HG03571 (cell line): ENCODE measurements around the gene TMEM163.
A peak's percentile ranks its signal among the peaks of the same experiment; 100 is the strongest.

Experiments used
- ATAC-seq: cut with Tn5 transposase; IDR thresholded peaks from one replicate; pipeline ENCODE4 v1.9.1; 2021; ENCODE audit not compliant: unreplicated experiment

The TMEM163 gene

DNA sequence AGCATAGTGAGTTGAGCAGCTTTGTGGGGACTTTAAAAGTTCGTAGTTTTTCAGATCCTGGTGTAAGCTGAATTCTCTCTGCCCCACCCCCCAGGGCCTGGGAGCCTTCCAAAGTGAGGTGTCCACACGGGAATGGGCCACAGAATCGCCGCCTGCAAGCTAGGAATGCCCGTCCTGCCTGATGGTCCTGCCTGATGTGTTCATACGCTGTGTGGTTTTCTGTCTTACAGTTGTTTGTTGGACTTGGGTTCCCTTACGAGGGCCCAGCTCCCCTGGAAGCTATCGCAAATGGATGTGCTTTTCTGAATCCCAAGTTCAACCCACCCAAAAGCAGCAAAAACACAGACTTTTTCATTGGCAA is 306.2 kb downstream of the TMEM163 start:
- no peak for ATAC-seq

DNA sequence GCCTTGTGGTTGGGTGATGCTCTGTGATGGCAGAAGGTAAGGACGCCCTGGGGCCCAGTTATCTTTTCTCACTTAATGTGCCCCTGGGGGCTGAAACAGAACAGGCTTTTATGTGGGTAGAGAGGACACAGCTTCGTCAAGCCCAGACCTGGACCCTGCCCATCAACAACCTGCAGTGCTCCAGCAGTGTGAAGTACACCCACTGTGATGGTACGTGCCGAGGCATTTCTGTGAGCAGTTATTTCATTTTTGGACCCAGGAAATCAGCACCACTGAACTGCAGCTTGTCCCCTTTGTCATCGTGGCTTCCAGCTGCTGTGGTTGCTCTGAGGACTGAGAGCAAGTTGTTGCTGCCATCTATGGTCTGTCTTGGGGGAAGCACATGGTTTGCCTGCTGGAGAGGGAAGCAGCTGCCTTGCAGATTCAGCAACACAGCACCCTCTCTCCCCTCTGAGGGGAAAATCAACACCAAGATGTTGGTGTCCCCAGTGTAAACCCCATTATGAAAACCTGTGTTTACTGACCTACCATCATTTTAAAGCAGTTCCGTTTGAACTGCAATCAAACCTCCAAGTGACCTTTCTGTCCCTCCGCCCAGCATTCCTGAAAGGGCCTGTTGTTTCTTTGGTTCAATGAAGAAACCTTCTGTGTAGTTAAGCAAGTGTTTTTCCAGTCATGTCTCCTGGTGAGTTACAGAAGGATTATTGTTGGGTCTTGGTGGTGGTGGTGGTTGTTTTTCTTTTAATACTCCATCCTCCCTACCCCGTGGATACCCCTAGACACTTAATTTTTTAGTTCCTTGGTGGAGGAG is 306.8 kb downstream of the TMEM163 start:
- peak; percentile 98 for ATAC-seq

DNA sequence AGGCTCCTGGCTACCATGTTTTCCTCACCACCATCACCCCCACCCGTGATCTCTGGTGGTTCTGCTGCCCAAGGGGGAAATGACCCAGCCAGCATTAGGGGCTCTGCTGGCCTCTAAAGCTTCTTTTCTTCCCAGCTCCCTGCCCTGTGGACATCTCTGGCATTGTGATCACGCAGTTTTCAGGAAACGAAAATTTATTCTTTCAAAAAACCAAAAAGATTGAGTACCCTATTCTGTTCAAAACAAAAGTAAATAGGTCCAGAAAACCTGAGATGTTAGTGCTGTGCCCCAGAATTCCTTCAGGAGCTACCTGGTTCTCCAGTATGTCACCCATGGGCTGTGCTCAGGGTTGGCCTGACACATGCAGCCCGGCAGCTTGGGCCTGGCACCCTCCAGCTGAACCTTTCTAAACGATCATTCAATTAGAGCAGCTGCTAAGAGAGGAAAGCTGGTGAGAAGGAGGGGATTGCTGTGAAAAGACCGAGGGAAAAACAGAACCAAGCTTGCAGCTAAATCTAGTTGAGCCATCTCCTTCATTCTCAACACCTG is 307.4 kb downstream of the TMEM163 start:
- no peak for ATAC-seq

DNA sequence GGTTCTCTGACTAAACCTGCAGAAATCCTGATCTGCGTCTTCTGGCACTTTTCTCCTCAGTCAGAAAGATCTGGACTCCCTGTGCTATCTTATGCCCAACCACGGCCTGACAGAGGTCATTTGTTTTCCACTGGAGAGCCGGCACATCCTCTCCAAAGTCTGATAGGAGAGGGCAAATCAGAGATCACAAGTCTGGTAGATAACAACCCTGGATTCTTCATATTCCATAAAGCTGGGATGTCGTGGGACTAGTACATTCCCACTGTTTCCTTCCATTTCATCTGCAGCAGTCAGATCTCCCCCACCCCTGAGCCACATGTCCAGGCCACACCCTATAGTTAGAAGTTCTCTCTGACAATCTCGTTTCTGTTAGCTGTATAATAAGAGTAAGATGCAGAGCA is 308.0 kb downstream of the TMEM163 start:
- ATAC-seq = no peak

DNA sequence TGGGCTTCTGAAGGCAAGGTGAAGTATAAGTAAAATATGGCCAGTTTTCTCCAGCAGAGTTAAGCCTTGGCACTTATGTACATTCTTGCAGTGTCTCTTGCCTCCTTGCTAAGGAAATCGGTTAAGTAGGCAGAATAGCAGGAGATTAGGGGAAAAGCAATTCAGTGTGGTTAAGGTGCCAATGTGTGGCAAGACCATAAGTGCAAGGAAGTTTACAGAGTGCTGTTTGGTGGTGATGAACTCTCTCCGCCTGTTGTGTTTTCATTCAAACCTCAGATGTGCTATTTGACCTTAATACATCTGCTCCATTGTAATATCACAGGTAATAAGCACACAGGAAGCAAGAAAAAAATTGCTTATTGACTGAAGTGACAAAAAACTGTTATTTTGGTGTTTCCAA is 308.8 kb downstream of the TMEM163 start:
- no peak for ATAC-seq

DNA sequence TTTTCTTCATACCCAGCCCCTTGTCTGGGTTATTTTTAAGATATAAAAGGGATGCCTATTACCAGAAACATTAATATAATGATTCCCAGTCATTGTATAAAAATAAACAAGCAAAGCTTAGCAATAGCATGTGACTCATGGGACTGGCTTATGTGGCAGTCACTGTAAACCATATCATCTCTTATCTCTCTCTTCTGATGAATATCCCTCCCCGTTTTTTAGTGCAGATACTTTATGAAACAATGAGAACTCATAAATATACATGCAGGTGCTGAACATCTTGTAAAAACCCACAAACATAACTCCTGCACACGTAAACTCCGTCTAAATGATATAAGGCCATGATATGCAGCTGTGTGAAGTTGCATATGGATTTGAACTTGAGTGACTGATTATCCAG is 310.0 kb downstream of the TMEM163 start:
- no peak for ATAC-seq

DNA sequence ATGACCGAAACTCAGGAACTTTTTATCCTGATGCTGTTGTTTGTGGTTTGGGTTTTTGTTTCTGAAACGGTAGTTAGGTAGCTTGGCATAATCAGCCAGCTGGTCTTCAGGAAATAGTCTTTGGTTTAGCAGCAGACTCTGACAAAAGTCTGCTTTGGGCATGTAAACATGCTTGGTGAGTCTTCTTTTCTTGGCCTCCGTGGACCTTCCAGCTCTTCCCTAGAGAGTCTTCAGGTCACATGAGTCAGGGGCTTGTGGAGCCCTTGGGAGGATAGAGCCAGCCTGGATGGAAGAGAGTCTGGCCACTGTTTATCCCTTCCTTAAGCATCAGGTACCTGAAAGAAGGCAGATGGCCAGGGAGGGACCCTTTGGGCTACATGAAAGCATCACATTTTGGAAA is 310.4 kb downstream of the TMEM163 start:
- no peak for ATAC-seq

DNA sequence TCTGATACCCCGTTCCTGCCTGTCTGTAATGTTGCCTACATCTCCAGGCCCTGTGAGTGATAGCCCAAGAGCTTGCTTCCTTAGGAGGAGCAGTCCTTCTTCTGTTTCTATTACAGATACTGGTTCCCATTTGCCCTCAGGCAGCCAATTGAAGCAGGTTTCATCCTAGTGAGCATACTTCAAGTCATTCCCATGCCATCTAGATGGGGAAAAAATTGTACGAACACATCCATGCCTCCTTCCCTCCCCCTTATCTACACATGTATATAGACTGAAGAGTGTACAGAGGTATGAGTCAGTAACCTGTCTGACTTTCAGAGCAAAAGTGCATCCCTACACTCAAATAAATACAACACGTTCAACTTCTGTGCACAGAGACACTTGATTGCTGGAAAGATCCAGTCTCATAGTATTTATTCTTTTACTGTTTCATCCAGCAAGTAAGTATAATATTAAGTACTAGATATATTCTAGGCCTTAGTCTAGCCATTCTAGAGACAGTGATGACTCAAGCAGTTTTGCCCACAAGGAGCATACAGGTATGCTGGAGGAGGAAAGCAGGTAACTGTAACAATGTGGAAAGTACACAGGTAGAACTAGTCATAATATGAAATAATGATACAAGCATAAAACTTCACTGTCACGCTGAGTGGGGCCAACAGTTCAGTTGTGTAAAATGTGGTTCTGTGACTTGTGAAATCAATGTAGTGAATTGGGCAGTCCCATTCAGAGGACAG is 311.5 kb downstream of the TMEM163 start:
- ATAC-seq = no peak

DNA sequence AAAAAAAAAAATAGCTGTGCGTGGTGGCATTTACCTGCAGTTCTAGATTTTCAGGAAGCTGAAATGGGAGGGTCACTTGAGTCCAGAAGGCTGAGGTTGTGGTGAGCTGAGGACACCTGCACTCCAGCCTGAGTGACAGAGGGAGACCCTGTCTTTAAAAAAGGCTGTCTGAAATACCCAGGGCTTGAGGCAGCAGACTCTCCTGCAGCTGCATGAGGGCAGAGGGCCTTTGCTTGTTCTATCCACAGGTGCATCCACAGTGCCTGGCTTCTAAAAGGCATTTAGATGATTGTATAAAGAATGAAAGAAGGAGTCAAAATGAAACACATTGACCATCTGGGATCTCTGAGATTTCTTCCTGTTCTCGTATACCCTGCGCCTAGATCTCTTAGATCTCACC is 312.1 kb downstream of the TMEM163 start:
- ATAC-seq = no peak

DNA sequence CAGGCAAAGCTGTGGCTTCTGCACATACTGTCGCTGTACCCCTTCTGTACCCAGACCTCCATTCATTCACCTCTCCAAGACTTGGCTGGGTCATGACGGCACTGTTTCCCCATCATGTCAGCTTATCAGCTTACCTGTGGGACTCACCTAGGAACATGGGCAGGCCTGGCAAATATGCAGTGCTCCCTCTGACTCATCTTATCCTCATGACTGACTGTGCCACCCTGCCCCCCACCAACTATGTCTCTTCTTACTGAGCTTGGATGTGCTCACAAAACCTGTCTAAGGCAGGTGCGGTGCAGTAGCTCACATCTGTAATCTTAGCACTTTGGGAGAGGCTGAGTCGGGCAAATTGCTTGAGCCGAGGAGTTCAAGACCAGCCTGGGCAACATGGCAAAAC is 312.5 kb downstream of the TMEM163 start:
- no peak for ATAC-seq
